Body of pancreas (tissue), 4 donors: ENCODE results near the gene TBC1D12. TPM values are rescaled to one million over a fixed set of nuclear protein-coding genes. Genes with fewer than 3 reads are reported as not detected.

Source experiments
- ATAC-seq: fragments of 150-250 bp; one replicate; pipeline ENCODE4 v1.9.1; 2016
- DNase-seq, 4 donors: peaks; one replicate each; pipeline ENCODE4 v3.0.0-alpha.2; 2019
- H3K27ac ChIP-seq, 4 donors: fragments of 200-600 bp; sonication (generic); 1 replicate in 3 of 4; 2 replicates in 1 of 4; pipeline versions ENCODE4 v1.5.1 to v1.6.1; 2016 to 2019; ENCODE audit warnings: mild to moderate bottlenecking in 1 of 4, mixed read lengths in 1 of 4, moderate library complexity in 1 of 4
- H3K27me3 ChIP-seq, 2 donors: fragments of 200-600 bp; sonication (generic); one replicate each; pipeline ENCODE4 v1.6.0; 2016; ENCODE audit warnings: mild to moderate bottlenecking in 1 of 2
- H3K36me3 ChIP-seq, 2 donors: fragments of 200-600 bp; sonication (generic); replicated peaks in 1 of 2; 2 replicates each; pipeline ENCODE4 v1.5.1; 2016; ENCODE audit warnings: low read depth in 2 of 2; ENCODE audit not compliant: insufficient read depth in 1 of 2
- H3K4me1 ChIP-seq: fragments of 200-600 bp; sonication (generic); one replicate; pipeline ENCODE4 v1.6.0; 2016
- H3K4me3 ChIP-seq, 2 donors: fragments of 200-600 bp; sonication (generic); 1 replicate in 1 of 2; 2 replicates in 1 of 2; pipeline ENCODE4 v1.5.1; 2016 to 2019
- H3K9me3 ChIP-seq, 3 donors: fragments of 200-600 bp; sonication (generic); 1 replicate in 2 of 3; 2 replicates in 1 of 3; pipeline ENCODE4 v1.5.1; 2016
- CTCF ChIP-seq, 7 experiments: fragments of 450-650 bp in 4 of 7; fragments of 200-600 bp in 3 of 7; sonication (generic) in 3 of 7; IDR thresholded peaks; one replicate each; pipeline ENCODE4 v1.5.1; 2016 to 2019; ENCODE audit warnings: antibody characterized with exemption in 7 of 7
- POLR2A ChIP-seq, 3 donors: fragments of 450-650 bp; IDR thresholded peaks; one replicate each; pipeline ENCODE4 v1.6.1; 2016; ENCODE audit warnings: antibody characterized with exemption in 3 of 3, mild to moderate bottlenecking in 2 of 3
- WGBS, 2 donors: methylation state at CpG; one replicate each; pipeline ENCODE4 v1.1.5; 2017; 5-methylcytosine and 5-hydroxymethylcytosine counted together
- intact Hi-C: fragments of 100-400 bp; cut with DNase I; formaldehyde crosslinking; loops from one replicate; pipeline ENCODE4 v1.15.1; 2023
- total RNA-seq, 2 donors: library from RNA; depleted of rRNA; stranded (reverse); fragments of >200 nt; gene quantifications; one replicate each; pipeline ENCODE4 v1.1.0, GENCODE V29; 2016

Gene TBC1D12
- total RNA-seq, 2 donors from 2014 or later: 11.9 to 17.5 TPM

GRCh38 chr10:94423627-94424026 lies 21.3 kb downstream of the TBC1D12 start:
- 81 to 90% methylated on average over 1 of the region's 1 CpG for WGBS, 2 donors
- DNase-seq (no peak), ATAC-seq (no peak)
- Histone ChIP-seq H3K36me3 (no peaks in the 10 kb centered on the region), H3K9me3 (no peaks in the 10 kb centered on the region), H3K4me3 (no peak overlapping the region), H3K27me3 (no peaks in the 10 kb centered on the region), H3K4me1 (peaks cover 5% of the 10 kb centered on the region), H3K27ac (no peak overlapping the region)
- intact Hi-C loops: no loop called here
- no peak for TF ChIP-seq POLR2A (IDR thresholded peaks at IDR 0.05)
- TF ChIP-seq CTCF (IDR thresholded peaks at IDR 0.05): no peak

- TF ChIP-seq CTCF (IDR thresholded peaks at IDR 0.05) (no peak), POLR2A (IDR thresholded peaks at IDR 0.05) (no peak)
- 87 to 94% methylated on average over 4 of the region's 4 CpGs for WGBS, 2 donors
- H3K4me1 ChIP-seq: peaks cover 14% of the 10 kb centered on the region
- no peak for ATAC-seq
- H3K27me3 ChIP-seq: no peaks in the 10 kb centered on the region
- intact Hi-C loops: no loop called here
- no peak for DNase-seq
- H3K9me3 ChIP-seq: no peaks in the 10 kb centered on the region
- no peak overlapping the region for H3K4me3 ChIP-seq
- no peak overlapping the region for H3K27ac ChIP-seq
- no peaks in the 10 kb centered on the region for H3K36me3 ChIP-seq
Observed at GRCh38 chr10:94424714-94425337, 22.5 kb downstream of the TBC1D12 start.

GRCh38 chr10:94425942-94426341 lies 23.6 kb downstream of the TBC1D12 start:
- peaks cover 15% of the 10 kb centered on the region for H3K4me1 ChIP-seq
- no peak for TF ChIP-seq POLR2A (IDR thresholded peaks at IDR 0.05)
- TF ChIP-seq CTCF (IDR thresholded peaks at IDR 0.05): no peak
- no peak for DNase-seq
- H3K4me3 ChIP-seq: no peak overlapping the region
- intact Hi-C loops: no loop called here
- no peaks in the 10 kb centered on the region for H3K27me3 ChIP-seq
- no peak overlapping the region for H3K27ac ChIP-seq
- H3K36me3 ChIP-seq: no peaks in the 10 kb centered on the region
- no peaks in the 10 kb centered on the region for H3K9me3 ChIP-seq
- ATAC-seq: no peak

- Histone ChIP-seq H3K27ac (no peak overlapping the region), H3K27me3 (no peaks in the 10 kb centered on the region), H3K36me3 (no peaks in the 10 kb centered on the region), H3K4me3 (no peak overlapping the region), H3K4me1 (peaks cover 15% of the 10 kb centered on the region), H3K9me3 (no peaks in the 10 kb centered on the region)
- ATAC-seq (no peak), DNase-seq (no peak)
- intact Hi-C loops: no loop called here
- TF ChIP-seq POLR2A (IDR thresholded peaks at IDR 0.05) (no peak), CTCF (IDR thresholded peaks at IDR 0.05) (no peak)
- WGBS, 2 donors: 83 to 100% methylated on average over 1 of the region's 1 CpG
Observed at GRCh38 chr10:94427166-94427565, 24.8 kb downstream of the TBC1D12 start.
